ENCODE results near the gene PJVK. TPM values are rescaled to one million over a fixed set of nuclear protein-coding genes. Genes with fewer than 3 reads are reported as not detected.

PJVK gene, protein sequence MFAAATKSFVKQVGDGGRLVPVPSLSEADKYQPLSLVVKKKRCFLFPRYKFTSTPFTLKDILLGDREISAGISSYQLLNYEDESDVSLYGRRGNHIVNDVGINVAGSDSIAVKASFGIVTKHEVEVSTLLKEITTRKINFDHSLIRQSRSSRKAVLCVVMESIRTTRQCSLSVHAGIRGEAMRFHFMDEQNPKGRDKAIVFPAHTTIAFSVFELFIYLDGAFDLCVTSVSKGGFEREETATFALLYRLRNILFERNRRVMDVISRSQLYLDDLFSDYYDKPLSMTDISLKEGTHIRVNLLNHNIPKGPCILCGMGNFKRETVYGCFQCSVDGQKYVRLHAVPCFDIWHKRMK
- 2.5 to 6.8 TPM (median 4.4 TPM) in 3 replicates for total RNA-seq (2021)
- percentile 59 among the genes with signal in this experiment for Bru-seq, nascent RNA
- long read RNA-seq, experiment 1, partial matches to known transcripts, result 0 of 5 reads
- long read RNA-seq, experiment 1, other reads (novel, unspliced or antisense), result 1 of 5 reads
- long read RNA-seq, experiment 2, partial matches to known transcripts, result 0 of 2 reads
- long read RNA-seq, experiment 2, other reads (novel, unspliced or antisense), result 2 of 2 reads
- long read RNA-seq, experiment 3, partial matches to known transcripts, result 0 of 1 reads
- long read RNA-seq, experiment 3, other reads (novel, unspliced or antisense), result 1 of 1 reads

DNA sequence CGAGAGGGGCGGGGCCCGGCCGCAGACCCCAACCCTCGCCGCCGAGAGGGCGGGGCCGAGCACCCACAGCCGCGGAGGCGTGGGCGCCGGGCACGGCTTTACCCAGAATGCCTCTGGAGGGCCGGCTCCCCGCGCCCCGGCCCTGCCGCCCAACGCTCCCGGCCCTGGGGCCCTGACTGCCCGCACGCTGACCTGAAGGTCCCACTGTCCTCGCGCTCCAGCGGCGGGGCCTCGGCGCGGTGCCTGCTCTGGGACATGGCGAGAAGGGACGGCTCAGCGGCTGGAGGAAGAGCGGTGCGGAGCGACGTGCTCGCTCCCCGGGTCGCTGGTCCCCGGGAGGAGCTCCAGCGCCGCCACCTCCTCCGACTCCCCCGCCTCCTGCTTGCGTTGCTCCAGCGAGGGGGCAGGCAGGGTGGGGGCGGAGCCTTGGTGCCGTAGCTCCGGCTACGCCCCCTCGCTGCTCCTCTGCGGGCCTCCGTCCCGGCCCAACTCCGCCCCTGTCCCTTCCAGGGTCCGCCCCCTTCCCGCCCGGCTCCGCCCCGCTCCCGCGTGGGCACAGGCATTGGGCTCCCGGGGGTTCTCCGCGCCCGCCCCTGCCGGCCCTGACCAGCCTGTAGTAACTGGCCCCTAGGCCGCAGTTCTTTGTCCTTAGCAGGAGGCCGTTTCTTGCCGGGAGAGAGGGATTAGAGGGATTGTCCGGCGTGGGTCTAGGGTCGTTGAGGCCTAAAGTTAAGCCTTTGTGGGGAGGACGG lies at the start of gene PJVK, which contains the start of gene PRKRA:
PJVK (plus strand) TSS at position 605 of the 752 bp plus-strand sequence. CDS start 2,032 bp downstream, outside the sequence.
PRKRA (minus strand) TSS at position 402 of the 752 bp plus-strand sequence; CDS start at position 257, 145 bp downstream.
- peak; percentile 96 for DNase-seq (ENCODE audit: low spot score)
- ATAC-seq, result peak; percentile 93
- H3K4me3 Mint-ChIP-seq, result peak within 1 kb of the TSS; percentile 85
- H3K36me3 Mint-ChIP-seq, result peaks cover 27% of the 10 kb centered on the region
- POLR2A ChIA-PET, result interaction anchor here (0.6 to 2.1 kb wide), 12 partner anchors 10 to 333 kb away, joined by 3 to 20 read pairs (median 4); partner anchors contain the start of gene FKBP7
- H3K4me1 Mint-ChIP-seq, result peaks cover 20% of the 10 kb centered on the region
- peaks cover 7% of the 10 kb centered on the region for H3K9me3 Mint-ChIP-seq
- no peaks in the 10 kb centered on the region for H3K27me3 Mint-ChIP-seq (ENCODE audit: low read depth)
- CTCF ChIA-PET, result interaction anchor here (0.6 to 2.2 kb wide), 9 partner anchors 12 to 1368 kb away, joined by 3 to 14 read pairs (median 4); partner anchors contain the start of genes PLEKHA3 and RBM45
- peak within 1 kb of the TSS; percentile 100 for H3K27ac Mint-ChIP-seq
- no peak for TF ChIP-seq ZNF317 (CRISPR knock-in tag; IDR thresholded peaks at IDR 0.05; ENCODE audit: borderline replicate concordance, low read depth)
- TF ChIP-seq, protein P1, sequence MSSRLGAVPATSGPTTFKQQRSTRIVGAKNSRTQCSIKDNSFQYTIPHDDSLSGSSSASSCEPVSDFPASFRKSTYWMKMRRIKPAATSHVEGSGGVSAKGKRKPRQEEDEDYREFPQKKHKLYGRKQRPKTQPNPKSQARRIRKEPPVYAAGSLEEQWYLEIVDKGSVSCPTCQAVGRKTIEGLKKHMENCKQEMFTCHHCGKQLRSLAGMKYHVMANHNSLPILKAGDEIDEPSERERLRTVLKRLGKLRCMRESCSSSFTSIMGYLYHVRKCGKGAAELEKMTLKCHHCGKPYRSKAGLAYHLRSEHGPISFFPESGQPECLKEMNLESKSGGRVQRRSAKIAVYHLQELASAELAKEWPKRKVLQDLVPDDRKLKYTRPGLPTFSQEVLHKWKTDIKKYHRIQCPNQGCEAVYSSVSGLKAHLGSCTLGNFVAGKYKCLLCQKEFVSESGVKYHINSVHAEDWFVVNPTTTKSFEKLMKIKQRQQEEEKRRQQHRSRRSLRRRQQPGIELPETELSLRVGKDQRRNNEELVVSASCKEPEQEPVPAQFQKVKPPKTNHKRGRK (CRISPR knock-in tag; IDR thresholded peaks at IDR 0.05; ENCODE audit: borderline replicate concordance), result 0 out of 2 replicates have a peak, but pooled peaks have one; percentile 15
- TF ChIP-seq, protein P2, sequence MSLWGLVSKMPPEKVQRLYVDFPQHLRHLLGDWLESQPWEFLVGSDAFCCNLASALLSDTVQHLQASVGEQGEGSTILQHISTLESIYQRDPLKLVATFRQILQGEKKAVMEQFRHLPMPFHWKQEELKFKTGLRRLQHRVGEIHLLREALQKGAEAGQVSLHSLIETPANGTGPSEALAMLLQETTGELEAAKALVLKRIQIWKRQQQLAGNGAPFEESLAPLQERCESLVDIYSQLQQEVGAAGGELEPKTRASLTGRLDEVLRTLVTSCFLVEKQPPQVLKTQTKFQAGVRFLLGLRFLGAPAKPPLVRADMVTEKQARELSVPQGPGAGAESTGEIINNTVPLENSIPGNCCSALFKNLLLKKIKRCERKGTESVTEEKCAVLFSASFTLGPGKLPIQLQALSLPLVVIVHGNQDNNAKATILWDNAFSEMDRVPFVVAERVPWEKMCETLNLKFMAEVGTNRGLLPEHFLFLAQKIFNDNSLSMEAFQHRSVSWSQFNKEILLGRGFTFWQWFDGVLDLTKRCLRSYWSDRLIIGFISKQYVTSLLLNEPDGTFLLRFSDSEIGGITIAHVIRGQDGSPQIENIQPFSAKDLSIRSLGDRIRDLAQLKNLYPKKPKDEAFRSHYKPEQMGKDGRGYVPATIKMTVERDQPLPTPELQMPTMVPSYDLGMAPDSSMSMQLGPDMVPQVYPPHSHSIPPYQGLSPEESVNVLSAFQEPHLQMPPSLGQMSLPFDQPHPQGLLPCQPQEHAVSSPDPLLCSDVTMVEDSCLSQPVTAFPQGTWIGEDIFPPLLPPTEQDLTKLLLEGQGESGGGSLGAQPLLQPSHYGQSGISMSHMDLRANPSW (CRISPR knock-in tag; conservative IDR thresholded peaks at IDR 0.05; ENCODE audit: low read depth), result no peak
- no peak for TF ChIP-seq TP53 (CRISPR knock-in tag; IDR thresholded peaks at IDR 0.05)
- no peak for TF ChIP-seq GRHL2 (CRISPR knock-in tag; IDR thresholded peaks at IDR 0.05; ENCODE audit: insufficient replicate concordance, severe bottlenecking)
- TF ChIP-seq, protein P3, sequence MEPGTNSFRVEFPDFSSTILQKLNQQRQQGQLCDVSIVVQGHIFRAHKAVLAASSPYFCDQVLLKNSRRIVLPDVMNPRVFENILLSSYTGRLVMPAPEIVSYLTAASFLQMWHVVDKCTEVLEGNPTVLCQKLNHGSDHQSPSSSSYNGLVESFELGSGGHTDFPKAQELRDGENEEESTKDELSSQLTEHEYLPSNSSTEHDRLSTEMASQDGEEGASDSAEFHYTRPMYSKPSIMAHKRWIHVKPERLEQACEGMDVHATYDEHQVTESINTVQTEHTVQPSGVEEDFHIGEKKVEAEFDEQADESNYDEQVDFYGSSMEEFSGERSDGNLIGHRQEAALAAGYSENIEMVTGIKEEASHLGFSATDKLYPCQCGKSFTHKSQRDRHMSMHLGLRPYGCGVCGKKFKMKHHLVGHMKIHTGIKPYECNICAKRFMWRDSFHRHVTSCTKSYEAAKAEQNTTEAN (CRISPR knock-in tag; IDR thresholded peaks at IDR 0.05), result peak; percentile 29; the same call in 1 of the 2 replicates
- TF ChIP-seq NFYB (CRISPR knock-in tag; conservative IDR thresholded peaks at IDR 0.05; ENCODE audit: low read depth), result no peak
- TF ChIP-seq ZNF121 (CRISPR knock-in tag; IDR thresholded peaks at IDR 0.05), result no peak
- no peak for TF ChIP-seq IRF2 (CRISPR knock-in tag; IDR thresholded peaks at IDR 0.05; ENCODE audit: borderline replicate concordance, low read depth)
- TF ChIP-seq, protein P4, sequence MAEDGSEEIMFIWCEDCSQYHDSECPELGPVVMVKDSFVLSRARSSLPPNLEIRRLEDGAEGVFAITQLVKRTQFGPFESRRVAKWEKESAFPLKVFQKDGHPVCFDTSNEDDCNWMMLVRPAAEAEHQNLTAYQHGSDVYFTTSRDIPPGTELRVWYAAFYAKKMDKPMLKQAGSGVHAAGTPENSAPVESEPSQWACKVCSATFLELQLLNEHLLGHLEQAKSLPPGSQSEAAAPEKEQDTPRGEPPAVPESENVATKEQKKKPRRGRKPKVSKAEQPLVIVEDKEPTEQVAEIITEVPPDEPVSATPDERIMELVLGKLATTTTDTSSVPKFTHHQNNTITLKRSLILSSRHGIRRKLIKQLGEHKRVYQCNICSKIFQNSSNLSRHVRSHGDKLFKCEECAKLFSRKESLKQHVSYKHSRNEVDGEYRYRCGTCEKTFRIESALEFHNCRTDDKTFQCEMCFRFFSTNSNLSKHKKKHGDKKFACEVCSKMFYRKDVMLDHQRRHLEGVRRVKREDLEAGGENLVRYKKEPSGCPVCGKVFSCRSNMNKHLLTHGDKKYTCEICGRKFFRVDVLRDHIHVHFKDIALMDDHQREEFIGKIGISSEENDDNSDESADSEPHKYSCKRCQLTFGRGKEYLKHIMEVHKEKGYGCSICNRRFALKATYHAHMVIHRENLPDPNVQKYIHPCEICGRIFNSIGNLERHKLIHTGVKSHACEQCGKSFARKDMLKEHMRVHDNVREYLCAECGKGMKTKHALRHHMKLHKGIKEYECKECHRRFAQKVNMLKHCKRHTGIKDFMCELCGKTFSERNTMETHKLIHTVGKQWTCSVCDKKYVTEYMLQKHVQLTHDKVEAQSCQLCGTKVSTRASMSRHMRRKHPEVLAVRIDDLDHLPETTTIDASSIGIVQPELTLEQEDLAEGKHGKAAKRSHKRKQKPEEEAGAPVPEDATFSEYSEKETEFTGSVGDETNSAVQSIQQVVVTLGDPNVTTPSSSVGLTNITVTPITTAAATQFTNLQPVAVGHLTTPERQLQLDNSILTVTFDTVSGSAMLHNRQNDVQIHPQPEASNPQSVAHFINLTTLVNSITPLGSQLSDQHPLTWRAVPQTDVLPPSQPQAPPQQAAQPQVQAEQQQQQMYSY (CRISPR knock-in tag; IDR thresholded peaks at IDR 0.05), result no peak
- TF ChIP-seq ZNF219 (CRISPR knock-in tag; IDR thresholded peaks at IDR 0.05; ENCODE audit: borderline replicate concordance), result no peak
- TF ChIP-seq TCF7 (CRISPR knock-in tag; IDR thresholded peaks at IDR 0.05; ENCODE audit: low read depth), result no peak
- TF ChIP-seq ATF1 (CRISPR knock-in tag; IDR thresholded peaks at IDR 0.05), result no peak
- TF ChIP-seq OVOL2 (CRISPR knock-in tag; IDR thresholded peaks at IDR 0.05; ENCODE audit: borderline replicate concordance), result no peak
- TF ChIP-seq FOXP1 (CRISPR knock-in tag; IDR thresholded peaks at IDR 0.05; ENCODE audit: borderline replicate concordance), result peak; percentile 66; the same call in 1 of the 2 replicates
- peak; percentile 21; the same call in 1 of the 2 replicates for TF ChIP-seq TEAD1 (CRISPR knock-in tag; IDR thresholded peaks at IDR 0.05)
- TF ChIP-seq RORB (CRISPR knock-in tag; IDR thresholded peaks at IDR 0.05), result no peak
- TF ChIP-seq, protein P5, sequence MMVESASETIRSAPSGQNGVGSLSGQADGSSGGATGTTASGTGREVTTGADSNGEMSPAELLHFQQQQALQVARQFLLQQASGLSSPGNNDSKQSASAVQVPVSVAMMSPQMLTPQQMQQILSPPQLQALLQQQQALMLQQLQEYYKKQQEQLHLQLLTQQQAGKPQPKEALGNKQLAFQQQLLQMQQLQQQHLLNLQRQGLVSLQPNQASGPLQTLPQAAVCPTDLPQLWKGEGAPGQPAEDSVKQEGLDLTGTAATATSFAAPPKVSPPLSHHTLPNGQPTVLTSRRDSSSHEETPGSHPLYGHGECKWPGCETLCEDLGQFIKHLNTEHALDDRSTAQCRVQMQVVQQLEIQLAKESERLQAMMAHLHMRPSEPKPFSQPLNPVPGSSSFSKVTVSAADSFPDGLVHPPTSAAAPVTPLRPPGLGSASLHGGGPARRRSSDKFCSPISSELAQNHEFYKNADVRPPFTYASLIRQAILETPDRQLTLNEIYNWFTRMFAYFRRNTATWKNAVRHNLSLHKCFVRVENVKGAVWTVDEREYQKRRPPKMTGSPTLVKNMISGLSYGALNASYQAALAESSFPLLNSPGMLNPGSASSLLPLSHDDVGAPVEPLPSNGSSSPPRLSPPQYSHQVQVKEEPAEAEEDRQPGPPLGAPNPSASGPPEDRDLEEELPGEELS (CRISPR knock-in tag; IDR thresholded peaks at IDR 0.05), result peak; percentile 20; the same call in 1 of the 2 replicates
- no peak for TF ChIP-seq TEAD4 (CRISPR knock-in tag; IDR thresholded peaks at IDR 0.05)
- TF ChIP-seq, protein P6, sequence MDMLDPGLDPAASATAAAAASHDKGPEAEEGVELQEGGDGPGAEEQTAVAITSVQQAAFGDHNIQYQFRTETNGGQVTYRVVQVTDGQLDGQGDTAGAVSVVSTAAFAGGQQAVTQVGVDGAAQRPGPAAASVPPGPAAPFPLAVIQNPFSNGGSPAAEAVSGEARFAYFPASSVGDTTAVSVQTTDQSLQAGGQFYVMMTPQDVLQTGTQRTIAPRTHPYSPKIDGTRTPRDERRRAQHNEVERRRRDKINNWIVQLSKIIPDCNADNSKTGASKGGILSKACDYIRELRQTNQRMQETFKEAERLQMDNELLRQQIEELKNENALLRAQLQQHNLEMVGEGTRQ (CRISPR knock-in tag; IDR thresholded peaks at IDR 0.05), result no peak; the same call in 1 of the 2 replicates
- TF ChIP-seq GTF2I (CRISPR knock-in tag; conservative IDR thresholded peaks at IDR 0.05), result no peak
- no peak for TF ChIP-seq MXD4 (CRISPR knock-in tag; IDR thresholded peaks at IDR 0.05; ENCODE audit: borderline replicate concordance)

Data from WTC11 (cell line).